ENCODE data around the gene SCGB1D1. TPM values are rescaled to one million over a fixed set of nuclear protein-coding genes. Genes with fewer than 3 reads are reported as not detected.

Gene SCGB1D1, protein sequence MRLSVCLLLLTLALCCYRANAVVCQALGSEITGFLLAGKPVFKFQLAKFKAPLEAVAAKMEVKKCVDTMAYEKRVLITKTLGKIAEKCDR
- not detected for total RNA-seq
- long read RNA-seq = 0 reads

DNA sequence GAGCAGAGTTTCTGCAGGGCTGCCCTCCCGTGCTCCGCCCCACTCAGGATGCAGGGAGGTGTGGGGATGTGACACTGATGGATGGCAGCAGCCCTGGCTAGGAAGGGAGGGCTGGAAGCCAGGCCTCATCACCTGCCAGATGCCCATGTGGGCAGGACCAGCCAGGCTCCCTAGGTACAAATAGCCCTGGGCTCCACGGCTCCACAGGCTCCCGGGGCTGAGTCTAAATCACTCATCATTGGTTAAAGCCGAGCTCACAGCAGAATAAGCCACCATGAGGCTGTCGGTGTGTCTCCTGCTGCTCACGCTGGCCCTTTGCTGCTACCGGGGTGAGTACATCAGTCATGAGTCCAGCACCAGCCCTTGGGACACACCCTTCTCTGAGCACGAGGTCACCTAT, at the start of gene SCGB1D1:
Gene SCGB1D1 (plus strand): TSS at position 206 of the 400 bp plus-strand sequence. CDS start 69 bp downstream, at position 275.
- intact Hi-C loops (cut with DNase I) = no loop called here
- peak; percentile 67 for DNase-seq (ENCODE audit: low spot score)

DNA sequence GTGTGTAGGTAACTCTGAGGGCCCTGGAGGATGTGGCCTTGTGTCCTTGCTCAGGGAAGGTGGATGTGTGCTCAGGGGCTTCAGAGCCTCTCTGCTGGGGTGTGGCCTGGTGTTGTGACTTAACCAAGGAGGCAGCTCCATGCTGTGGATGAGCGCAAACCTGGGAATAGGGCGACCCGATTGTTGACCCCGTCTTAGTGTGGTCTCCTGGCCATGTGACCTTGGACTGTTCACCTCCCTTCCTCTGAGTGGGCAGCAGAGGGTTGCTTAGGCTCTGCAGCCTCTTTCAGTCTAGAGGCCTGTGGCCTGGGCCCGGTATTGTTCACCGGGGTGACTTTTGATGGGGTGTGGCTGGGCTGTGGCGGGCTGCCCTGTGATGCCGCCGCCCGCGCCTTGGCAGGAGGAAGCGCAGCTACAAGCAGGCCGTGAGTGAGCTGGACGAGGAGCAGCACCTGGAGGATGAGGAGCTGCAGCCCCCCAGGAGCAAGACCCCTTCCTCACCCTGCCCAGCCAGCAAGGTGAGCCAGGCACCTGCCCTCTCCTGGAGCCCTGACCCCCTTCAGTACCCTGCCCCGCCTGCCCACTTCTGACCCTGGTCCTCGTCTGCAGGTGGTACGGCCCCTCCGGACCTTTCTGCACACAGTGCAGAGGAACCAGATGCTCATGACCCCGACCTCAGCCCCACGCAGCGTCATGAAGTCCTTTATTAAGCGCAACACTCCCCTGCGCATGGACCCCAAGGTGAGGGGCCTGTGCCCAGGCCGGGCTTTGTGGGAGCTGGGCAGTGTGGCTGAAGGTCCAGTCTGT, 49.5 kb upstream of the SCGB1D1 start:
- intact Hi-C loops (cut with DNase I) = no loop called here

DNA sequence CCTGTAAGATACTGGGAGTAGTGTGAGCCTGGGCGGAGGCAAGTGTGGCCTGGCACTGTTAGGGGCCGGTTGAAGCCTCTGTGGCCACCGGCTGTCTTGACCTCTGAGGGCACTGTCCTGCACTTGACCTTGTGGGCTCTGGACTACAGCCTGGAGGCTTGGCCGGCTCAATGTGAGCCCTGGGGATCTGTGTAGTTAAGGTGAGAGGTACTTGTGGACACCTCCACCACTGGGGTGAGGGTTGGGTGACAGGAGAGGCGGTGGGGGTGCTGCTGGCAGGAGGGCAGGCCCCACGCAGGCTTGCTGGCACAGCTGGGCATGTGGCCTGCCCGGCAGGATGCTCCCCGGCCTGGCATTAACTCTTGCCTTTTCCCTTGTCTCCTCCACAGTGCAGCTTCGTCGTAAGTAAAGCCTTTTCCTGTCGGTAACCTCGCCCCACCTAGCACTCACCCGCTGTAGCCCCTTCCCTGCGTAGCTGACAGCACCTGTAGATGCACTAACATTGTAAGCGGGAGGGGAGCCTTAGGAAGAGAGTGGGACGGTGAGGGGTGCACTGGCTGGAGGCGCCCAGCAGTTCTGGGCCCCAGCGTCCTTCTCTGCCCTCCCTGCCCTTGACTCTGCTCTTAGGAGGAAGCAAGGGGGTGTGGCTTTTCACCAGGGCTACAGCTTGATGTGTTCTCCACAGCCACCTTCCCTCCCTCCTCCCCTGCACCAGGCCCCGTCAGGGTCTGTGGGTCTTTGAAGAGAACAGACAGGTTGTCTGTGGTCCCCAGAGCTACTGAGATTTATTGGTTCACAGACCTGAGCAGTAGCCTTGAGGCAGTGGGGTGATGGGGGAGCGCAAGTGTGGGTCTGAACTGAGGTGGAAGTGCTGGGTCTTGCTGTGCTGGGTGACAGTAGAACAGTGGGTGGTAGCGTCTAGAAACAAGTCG, 48.6 kb upstream of the SCGB1D1 start:
- intact Hi-C loops (cut with DNase I) = no loop called here
- DNase-seq (ENCODE audit: low spot score) = peak; percentile 55

More for the DNA sequence above, 49.5 kb upstream of the SCGB1D1 start:
- DNase-seq (ENCODE audit: low spot score) = peak; percentile 63

DNA sequence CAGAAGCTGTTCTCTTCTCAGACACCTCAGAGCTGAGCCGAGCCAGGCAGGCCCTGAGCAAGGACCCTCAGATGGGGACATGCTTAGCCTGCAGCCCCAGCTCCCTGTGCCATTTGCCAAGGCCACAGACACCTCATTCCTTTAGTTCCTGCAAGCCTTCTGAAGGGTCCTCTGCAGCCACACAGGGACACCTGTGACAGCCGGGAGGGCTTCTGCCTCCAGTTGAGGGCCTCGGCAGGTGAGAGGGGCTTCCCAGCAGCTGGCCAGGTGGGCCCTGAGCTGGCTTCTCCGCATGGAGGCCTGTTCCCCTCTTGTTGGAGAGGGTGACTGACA, 48.0 kb upstream of the SCGB1D1 start:
- intact Hi-C loops (cut with DNase I) = no loop called here
- peak; percentile 67 for DNase-seq (ENCODE audit: low spot score)

DNA sequence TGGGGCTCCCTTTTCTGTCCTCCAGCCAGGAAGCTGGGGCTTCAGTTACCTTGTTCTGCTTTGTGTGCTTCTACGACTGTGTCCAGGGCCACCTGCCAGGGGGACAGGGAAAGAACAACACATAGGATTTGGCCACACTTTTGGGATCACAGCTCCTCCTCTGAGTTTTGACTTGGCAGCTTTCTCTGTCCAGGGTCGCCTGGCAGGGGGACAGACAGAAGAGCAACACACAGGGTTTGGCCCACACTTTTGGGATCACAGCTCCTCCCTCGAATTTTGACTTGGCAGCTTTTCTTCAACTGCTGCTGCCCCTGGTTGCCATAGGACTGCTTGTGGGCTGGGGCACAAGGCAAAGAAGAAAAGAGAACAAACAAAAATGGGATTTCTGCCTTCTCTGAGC, 47.1 kb upstream of the SCGB1D1 start:
- intact Hi-C loops (cut with DNase I) = no loop called here
- peak; percentile 43 for DNase-seq (ENCODE audit: low spot score)

DNA sequence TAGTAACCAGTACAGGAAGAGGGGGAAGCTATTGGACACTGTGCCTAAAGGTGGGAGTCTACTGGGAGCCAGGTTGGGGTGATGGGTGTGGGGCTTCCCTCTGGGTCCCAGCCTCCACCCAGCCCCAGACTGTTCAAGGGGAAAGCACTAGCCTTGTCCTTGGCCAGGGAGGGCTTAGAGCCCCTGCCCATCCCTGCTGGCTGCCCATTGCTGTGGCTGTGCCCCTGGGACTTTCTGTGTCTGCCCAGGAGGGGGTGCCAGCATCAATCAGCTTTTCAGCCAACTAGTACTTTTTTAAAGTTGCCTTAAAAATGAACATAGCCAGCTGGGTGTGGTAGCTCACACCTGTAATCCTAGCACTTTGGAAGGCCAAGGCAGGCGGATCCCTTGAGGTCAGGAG, 46.3 kb upstream of the SCGB1D1 start:
- intact Hi-C loops (cut with DNase I) = no loop called here

DNA sequence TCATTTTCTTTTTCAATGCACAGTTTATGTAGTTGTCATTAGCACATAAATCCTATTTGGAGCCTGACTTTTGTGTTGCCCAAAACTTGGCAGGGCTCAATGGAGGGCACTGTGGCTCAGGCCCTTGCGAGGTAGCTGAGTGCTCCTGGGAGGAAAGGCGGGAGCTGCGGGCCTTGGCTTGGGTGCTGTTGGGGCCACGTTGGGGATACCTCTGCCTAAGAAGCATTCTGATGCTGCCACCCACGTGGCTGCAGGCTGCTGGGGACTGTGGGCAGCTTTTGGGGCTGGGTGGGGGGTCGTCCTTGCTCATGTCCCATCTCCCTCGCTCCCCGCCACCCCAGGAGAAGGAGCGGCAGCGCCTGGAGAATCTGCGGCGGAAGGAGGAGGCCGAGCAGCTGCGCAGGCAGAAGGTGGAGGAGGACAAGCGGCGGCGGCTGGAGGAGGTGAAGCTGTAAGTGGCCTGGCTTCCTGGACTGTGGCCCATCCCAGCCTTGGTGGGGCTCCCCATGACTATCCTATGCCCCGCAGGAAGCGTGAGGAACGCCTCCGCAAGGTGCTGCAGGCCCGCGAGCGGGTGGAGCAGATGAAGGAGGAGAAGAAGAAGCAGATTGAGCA, 45.3 kb upstream of the SCGB1D1 start:
- DNase-seq (ENCODE audit: low spot score) = peak; percentile 63
- intact Hi-C loops (cut with DNase I) = no loop called here

More for the DNA sequence above, 46.3 kb upstream of the SCGB1D1 start:
- DNase-seq (ENCODE audit: low spot score) = peak; percentile 19

DNA sequence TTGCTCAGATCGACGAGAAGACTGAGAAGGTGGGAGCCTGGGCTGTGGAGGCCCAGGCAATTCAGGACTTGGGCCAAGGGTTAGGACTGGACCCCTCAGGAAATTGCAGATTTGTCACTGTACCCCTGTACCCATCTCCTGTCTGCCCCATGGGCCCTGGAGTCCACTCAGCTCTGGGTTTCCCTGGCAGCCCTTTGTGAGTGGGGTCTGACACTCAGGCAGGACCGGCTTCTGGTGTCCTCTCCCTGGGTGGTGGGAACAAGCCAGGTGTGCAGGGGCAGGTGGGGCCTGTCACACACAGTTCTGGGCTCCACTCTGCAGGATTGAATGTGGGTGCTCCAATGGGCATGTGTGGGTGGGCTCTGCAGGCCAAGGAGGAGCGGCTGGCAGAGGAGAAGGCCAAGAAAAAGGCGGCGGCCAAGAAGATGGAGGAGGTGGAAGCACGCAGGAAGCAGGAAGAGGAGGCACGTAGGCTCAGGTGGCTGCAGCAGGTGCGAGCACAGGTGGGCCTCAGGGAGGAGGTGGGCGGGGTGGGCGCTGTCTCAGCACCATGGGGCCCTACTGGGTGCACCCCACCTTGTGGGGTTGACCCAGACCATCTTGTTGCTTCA, 44.6 kb upstream of the SCGB1D1 start:
- intact Hi-C loops (cut with DNase I) = no loop called here
- DNase-seq (ENCODE audit: low spot score) = peak; percentile 68

DNA sequence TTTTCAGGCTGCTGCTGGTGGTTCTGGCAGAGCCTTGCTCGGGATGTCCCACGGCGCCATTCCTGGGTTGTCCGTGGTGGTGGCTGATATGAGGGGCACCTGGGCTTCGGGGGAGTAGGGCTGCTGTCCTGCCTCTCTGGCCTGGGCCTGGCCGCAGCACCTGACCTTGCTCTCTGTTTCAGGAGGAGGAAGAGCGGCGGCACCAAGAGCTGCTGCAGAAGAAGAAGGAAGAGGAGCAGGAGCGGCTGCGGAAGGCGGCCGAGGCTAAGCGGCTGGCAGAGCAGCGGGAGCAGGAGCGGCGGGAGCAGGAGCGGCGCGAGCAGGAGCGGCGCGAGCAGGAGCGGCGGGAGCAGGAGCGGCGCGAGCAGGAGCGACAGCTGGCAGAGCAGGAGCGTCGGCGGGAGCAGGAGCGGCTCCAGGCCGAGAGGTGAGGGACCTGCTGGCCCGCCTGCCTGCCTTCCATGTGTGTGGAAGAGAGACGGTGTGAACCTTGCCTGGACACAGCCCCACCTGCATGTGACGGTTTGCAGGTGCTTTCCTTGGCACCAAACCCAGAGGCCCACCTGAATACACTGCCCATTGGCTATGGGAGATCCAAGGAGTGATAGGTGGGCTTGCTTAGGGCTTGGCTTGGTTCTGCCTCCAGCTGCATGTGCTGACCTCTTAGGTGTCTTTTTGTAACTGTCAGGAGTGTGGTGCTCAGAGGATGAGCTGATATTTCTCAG, 43.4 kb upstream of the SCGB1D1 start:
- peak; percentile 57 for DNase-seq (ENCODE audit: low spot score)
- intact Hi-C loops (cut with DNase I) = no loop called here

DNA sequence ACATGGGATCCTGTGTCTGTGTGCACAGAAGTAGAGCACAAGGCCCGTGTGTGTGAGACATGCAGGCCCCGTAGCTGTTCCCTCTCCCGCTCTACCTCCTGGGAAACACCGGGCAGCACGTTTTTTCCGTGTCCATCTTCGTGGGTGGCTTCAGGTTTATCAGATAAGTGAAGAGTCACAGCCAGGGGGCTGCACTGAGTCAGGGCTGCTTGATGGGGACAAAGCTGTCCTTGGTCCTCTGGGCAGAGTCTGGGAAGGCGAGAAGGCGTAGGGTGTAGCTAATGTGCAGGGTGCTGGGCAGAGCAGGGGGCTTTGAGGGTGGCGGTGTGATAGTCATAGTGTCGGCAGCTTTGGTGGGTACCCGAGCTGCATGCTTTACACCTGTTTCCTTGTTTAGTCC, 42.5 kb upstream of the SCGB1D1 start:
- DNase-seq (ENCODE audit: low spot score) = peak; percentile 33
- intact Hi-C loops (cut with DNase I) = no loop called here

DNA sequence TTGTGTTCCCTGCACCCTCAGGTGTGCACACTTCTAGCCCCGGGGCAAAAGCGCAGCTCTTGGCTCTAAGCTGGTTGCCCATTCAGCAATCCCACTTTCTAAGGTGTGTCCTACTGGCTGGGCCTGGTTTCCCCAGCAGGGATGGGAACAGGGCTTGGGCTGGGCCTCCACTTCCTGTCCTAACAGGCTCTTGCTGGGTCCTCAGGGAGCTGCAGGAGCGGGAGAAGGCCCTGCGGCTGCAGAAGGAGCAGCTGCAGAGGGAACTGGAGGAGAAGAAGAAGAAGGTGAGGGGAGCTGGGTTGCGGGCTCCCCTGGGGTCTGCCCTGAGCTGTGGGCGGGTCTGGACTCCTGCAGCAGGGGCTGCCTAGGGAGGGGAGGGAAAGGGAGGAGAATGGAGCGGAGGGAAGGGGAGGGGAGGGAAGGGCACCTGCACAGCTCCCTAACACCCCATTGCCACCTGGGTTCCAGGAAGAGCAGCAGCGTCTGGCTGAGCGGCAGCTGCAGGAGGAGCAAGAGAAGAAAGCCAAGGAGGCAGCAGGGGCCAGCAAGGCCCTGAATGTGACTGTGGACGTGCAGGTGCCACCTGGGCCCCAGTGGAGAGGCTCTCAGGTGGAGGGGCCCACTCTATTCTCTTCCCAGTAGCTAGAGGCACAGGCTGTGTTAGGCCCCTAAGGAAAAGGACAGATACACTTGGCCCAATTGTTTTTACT, 41.6 kb upstream of the SCGB1D1 start:
- intact Hi-C loops (cut with DNase I) = no loop called here
- peak; percentile 41 for DNase-seq (ENCODE audit: low spot score)

DNA sequence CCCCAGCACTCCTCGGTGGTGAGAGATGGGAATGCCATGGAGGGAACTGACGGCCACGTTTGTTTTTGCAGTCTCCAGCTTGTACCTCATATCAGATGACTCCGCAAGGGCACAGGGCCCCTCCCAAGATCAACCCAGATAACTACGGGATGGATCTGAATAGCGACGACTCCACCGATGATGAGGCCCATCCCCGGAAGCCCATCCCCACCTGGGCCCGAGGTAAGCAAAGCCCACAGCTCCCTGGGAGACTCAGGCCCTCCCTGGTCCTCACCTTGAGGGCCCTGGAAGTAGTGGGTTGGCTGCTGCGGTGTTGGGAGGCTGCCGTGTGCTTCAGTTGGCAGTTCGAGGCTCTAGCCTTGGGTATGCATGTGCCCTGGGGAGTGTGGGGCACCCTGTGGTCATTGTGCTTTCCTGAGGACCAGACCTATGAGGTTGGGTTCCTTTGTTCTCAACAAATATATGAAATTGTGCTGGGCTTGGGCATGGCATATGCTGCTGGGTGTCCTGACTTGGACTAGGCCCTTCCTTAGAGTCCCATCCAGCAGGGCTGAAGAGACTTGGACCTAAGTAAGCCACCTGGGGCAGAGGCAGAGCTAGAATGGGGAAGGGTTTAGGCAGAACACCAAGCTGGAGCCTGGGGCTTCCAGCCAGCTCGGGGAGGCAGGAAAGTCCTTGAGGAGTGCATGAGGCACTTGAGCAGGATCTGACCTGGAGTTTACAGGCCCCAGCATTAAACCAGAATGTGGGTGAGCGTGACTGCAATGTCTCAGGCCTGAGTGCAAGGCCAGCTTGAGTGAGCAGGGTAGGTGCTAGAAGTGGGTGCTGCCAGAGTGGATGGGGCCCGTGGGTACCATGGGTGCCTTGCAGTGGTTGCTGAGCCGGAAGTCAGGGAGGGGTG, 39.8 kb upstream of the SCGB1D1 start:
- DNase-seq (ENCODE audit: low spot score) = peak; percentile 58
- intact Hi-C loops (cut with DNase I) = no loop called here

DNA sequence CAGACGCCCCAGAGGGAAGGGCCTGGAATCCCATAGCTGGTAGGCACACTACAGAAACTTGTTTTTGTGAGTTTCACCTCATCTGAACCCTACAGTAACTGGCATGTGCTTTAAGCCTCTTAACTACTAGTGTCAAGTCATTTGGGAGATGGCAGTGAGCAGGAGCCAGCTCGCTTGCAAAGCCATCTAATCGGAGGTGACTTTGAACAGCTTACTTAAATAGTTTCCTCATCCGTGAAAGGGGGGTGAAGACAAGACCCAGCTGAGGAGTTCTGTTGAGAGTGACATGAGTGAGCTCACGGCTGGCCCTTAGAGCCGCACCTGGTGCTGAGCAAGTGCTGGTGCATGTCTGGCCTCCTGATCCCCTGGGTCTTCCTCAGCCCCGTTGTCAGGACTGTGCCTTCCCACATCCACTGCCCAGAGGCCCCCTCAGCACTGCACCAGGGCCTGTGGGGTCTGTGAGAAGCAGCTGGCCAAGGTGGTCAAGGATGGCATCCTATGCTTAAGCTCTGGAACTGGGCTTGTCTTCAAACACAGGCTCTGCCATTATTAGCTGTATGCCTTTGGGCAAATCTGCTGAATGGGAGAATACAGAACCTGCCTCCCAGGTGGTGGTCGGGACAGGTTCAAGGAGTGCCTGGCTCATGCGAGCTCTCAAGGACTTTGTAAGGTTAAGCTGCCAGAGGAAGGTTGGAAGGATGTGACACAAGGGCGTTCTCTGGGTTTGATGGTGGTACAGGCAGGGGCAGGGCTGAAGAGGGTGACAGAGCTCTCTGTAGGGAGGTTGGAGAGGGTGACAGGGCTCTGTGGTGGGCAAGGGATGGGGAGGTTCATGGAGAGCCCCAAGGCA, 38.9 kb upstream of the SCGB1D1 start:
- DNase-seq (ENCODE audit: low spot score) = peak; percentile 33
- intact Hi-C loops (cut with DNase I) = no loop called here

DNA sequence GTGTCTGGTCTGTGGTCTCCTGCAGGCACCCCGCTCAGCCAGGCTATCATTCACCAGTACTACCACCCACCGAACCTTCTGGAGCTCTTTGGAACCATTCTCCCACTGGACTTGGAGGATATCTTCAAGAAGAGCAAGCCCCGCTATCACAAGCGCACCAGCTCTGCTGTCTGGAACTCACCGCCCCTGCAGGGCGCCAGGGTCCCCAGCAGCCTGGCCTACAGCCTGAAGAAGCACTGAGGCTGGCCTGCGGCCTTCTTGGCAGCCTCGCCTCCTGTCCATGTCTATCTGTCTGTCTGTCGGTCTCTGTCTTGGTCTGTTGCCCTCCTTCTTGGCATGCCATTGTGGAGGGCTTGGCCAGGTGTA, 38.3 kb upstream of the SCGB1D1 start:
- intact Hi-C loops (cut with DNase I) = no loop called here
- DNase-seq (ENCODE audit: low spot score) = peak; percentile 64

DNA sequence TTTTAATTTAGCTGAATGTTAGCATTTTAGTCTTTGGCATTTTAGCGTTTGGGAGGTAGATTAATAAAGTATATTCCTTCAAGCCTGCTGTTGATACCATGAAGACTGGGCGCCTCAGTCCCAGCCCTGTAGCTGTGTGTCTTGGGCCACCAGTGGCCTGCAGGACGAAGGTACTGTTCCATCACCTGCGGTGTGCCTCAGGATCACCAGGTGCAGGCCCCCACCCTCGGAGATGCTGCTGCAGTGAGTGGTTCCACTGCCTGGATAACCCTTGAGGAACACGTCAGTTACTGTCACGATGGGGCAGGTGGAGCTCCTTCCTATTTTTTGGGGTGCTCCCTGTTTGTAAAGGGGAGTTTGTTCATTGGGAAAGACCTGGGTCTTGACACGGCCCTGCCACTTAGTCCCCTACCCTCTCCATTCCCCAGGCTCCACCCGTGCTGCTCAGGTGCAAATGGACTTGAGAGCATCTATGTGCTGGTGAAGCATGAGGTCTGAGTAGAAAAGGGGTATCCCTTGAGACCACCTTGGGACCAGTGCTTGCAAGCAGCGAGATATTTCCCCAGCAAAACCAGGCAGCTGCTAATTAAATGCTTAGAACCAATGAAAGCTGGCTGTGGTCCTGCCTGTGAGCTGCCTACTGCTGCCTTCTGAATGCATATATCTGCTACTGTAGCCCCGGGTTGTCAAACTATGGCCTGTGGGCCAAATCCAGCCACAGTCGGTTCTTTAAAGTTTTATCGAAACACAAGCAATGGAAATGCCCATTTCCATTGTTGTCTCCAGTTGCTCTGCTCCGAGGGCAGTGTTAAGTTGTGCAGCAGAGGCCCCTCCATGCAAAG, 37.5 kb upstream of the SCGB1D1 start:
- intact Hi-C loops (cut with DNase I) = no loop called here
- DNase-seq (ENCODE audit: low spot score) = peak; percentile 66

DNA sequence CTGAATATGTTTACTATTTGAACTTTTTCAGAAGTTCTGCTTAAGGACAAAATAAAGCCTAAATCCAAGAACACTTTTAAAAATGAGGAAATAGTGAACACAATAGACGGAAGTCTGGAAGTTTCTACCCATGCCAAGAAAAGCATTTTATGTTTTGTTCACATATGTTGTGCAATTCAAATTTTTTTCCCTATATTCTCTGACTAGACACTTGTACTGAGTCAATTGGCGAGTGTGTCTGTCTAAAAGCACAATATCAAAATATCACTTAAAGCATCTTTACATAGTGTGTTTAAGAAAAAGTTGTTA, 37.0 kb upstream of the SCGB1D1 start:
- no peak for DNase-seq (ENCODE audit: low spot score)
- intact Hi-C loops (cut with DNase I) = no loop called here

All from cardiac septum (tissue), 1 donor.